Spleen (tissue), 7 donors: ENCODE data around the gene FRMD4A.

ENCODE experiments used
- CTCF ChIP-seq, 11 experiments: fragments of 200-600 bp in 7 of 11; fragments of 450-650 bp in 4 of 11; sonication (generic) in 4 of 11; IDR thresholded peaks in 8 of 11; conservative IDR thresholded peaks in 3 of 11; 1 replicate in 7 of 11; 2 replicates in 4 of 11; pipeline versions ENCODE4 v1.4.0 to v1.8.0; 2016 to 2021; ENCODE audit warnings: antibody characterized with exemption in 11 of 11, inconsistent platforms in 4 of 11, mild to moderate bottlenecking in 1 of 11
- POLR2A ChIP-seq, 3 donors: fragments of 450-650 bp; IDR thresholded peaks; one replicate each; pipeline ENCODE4 v1.5.1; 2017; ENCODE audit warnings: antibody characterized with exemption in 3 of 3, mild to moderate bottlenecking in 1 of 3
- POLR2AphosphoS5 ChIP-seq, 3 donors: sonication (generic); formaldehyde crosslinking; IDR thresholded peaks; one replicate each; pipeline ENCODE4 v1.5.1; 2017; ENCODE audit warnings: antibody characterized with exemption in 3 of 3
- donor health status: DM: no; HTN: no; CAD: no; lungs with moderate emphysema.
- donor health status: DM: no; HTN: no; CAD: no.
- donor health status: DM: no; HTN: no; CAD: no.

- TF ChIP-seq POLR2A (IDR thresholded peaks at IDR 0.05), result no peak
- TF ChIP-seq CTCF (IDR thresholded peaks at IDR 0.05 in 8 of 11, conservative IDR thresholded peaks at IDR 0.05 in 3 of 11), result no peak
- no peak for TF ChIP-seq POLR2AphosphoS5 (IDR thresholded peaks at IDR 0.05)
These were observed 697.0 kb downstream of the FRMD4A start for GRCh38 chr10:13633689-13634088.
